Central memory CD8-positive, alpha-beta T cell (primary cell): ENCODE data around the gene ABCC1.
"Not testable (repeated sequence)": the region's sequence is repeated elsewhere in the genome, so short reads cannot be mapped to it uniquely, and the experiment has no call there.

Experiments used
- ATAC-seq: fragments of 150-1000 bp; cut with Tn5 transposase; replicated peaks from 2 replicates; pipeline ENCODE4 v1.10.0; 2022; ENCODE audit warnings: mild to moderate bottlenecking, moderate FRiP score, moderate number of reproducible peaks; ENCODE audit not compliant: poor library complexity, severe bottlenecking; ENCODE audit errors: extremely low read depth
- DNase-seq, 2 donors: peaks; one replicate each; pipeline ENCODE4 v3.0.0; 2021; ENCODE audit warnings: low spot score in 2 of 2
- H3K27ac Mint-ChIP-seq: one replicate; pipeline ENCODE4 v1.8.0; 2022; ENCODE audit warnings: low read depth, mild to moderate bottlenecking, moderate library complexity, mixed read lengths
- H3K27me3 Mint-ChIP-seq: one replicate; pipeline ENCODE4 v1.8.0; 2022; ENCODE audit warnings: mixed read lengths
- H3K36me3 Mint-ChIP-seq: one replicate; pipeline ENCODE4 v1.8.0; 2022; ENCODE audit warnings: mild to moderate bottlenecking, moderate library complexity, mixed read lengths; ENCODE audit not compliant: insufficient read depth
- H3K4me1 Mint-ChIP-seq: one replicate; pipeline ENCODE4 v1.8.0; 2022; ENCODE audit warnings: mixed read lengths
- H3K4me3 Mint-ChIP-seq: one replicate; pipeline ENCODE4 v1.8.0; 2022; ENCODE audit warnings: mild to moderate bottlenecking, moderate library complexity, mixed read lengths
- H3K9me3 Mint-ChIP-seq: one replicate; pipeline ENCODE4 v1.8.0; 2022; ENCODE audit warnings: mixed read lengths

Gene ABCC1

GRCh38 chr16:15950161-15950854 lies 892 bp downstream of the ABCC1 start:
- H3K36me3 Mint-ChIP-seq = peaks cover 15% of the 10 kb centered on the region
- peak; percentile 18 to 38 for DNase-seq

GRCh38 chr16:15950869-15951268 lies 1.5 kb downstream of the ABCC1 start:
- peaks cover 56% of the 10 kb centered on the region for H3K4me1 Mint-ChIP-seq

More at GRCh38 chr16:15950161-15950854, 892 bp downstream of the ABCC1 start:
- Mint-ChIP-seq H3K4me1 (peaks cover 51% of the 10 kb centered on the region), H3K27me3 (no peaks in the 10 kb centered on the region), H3K9me3 (no peaks in the 10 kb centered on the region), H3K27ac (peak overlapping the region; percentile 94), H3K4me3 (peak overlapping the region; percentile 94)
- ATAC-seq = peak; percentile 61

GRCh38 chr16:15951852-15952251 lies 2.4 kb downstream of the ABCC1 start:
- peaks cover 56% of the 10 kb centered on the region for H3K4me1 Mint-ChIP-seq
- H3K4me3 Mint-ChIP-seq = peak overlapping the region; percentile 94
- peaks cover 17% of the 10 kb centered on the region for H3K36me3 Mint-ChIP-seq
- peak overlapping the region; percentile 94 for H3K27ac Mint-ChIP-seq
- DNase-seq (no peak), ATAC-seq (no peak)
- no peaks in the 10 kb centered on the region for H3K27me3 Mint-ChIP-seq
- no peaks in the 10 kb centered on the region for H3K9me3 Mint-ChIP-seq

More at GRCh38 chr16:15950869-15951268, 1.5 kb downstream of the ABCC1 start:
- Mint-ChIP-seq H3K9me3 (no peaks in the 10 kb centered on the region), H3K36me3 (peaks cover 15% of the 10 kb centered on the region), H3K27me3 (no peaks in the 10 kb centered on the region), H3K4me3 (peak overlapping the region; percentile 94), H3K27ac (peak overlapping the region; percentile 94)
- ATAC-seq (no peak), DNase-seq (no peak)

- peaks cover 17% of the 10 kb centered on the region for H3K36me3 Mint-ChIP-seq
- no peaks in the 10 kb centered on the region for H3K27me3 Mint-ChIP-seq
- H3K27ac Mint-ChIP-seq = peak overlapping the region; percentile 53
- DNase-seq (no peak), ATAC-seq (no peak)
- peak overlapping the region; percentile 94 for H3K4me3 Mint-ChIP-seq
- peaks cover 56% of the 10 kb centered on the region for H3K4me1 Mint-ChIP-seq
- H3K9me3 Mint-ChIP-seq = no peaks in the 10 kb centered on the region
Observed at GRCh38 chr16:15952265-15952711, 2.9 kb downstream of the ABCC1 start.

GRCh38 chr16:15953477-15953876 lies 4.1 kb downstream of the ABCC1 start:
- DNase-seq (no peak), ATAC-seq (no peak)
- Mint-ChIP-seq H3K27me3 (no peaks in the 10 kb centered on the region), H3K4me3 (no peak overlapping the region), H3K27ac (peak overlapping the region; percentile 55), H3K4me1 (peaks cover 56% of the 10 kb centered on the region), H3K36me3 (peaks cover 17% of the 10 kb centered on the region), H3K9me3 (no peaks in the 10 kb centered on the region)

- no peak overlapping the region for H3K4me3 Mint-ChIP-seq
- H3K27me3 Mint-ChIP-seq = no peaks in the 10 kb centered on the region
- ATAC-seq (no peak), DNase-seq (no peak)
- H3K27ac Mint-ChIP-seq = peak overlapping the region; percentile 56
- H3K36me3 Mint-ChIP-seq = peaks cover 13% of the 10 kb centered on the region
- H3K9me3 Mint-ChIP-seq = no peaks in the 10 kb centered on the region
- H3K4me1 Mint-ChIP-seq = peaks cover 56% of the 10 kb centered on the region
Observed at GRCh38 chr16:15953929-15954813, 4.8 kb downstream of the ABCC1 start.

GRCh38 chr16:15954814-15955151 lies 5.4 kb downstream of the ABCC1 start:
- no peak overlapping the region for H3K4me3 Mint-ChIP-seq
- H3K36me3 Mint-ChIP-seq = peaks cover 13% of the 10 kb centered on the region
- ATAC-seq (no peak), DNase-seq (no peak)
- H3K4me1 Mint-ChIP-seq = peaks cover 62% of the 10 kb centered on the region
- peak overlapping the region; percentile 56 for H3K27ac Mint-ChIP-seq
- H3K27me3 Mint-ChIP-seq = no peaks in the 10 kb centered on the region
- H3K9me3 Mint-ChIP-seq = no peaks in the 10 kb centered on the region

- no peaks in the 10 kb centered on the region for H3K27me3 Mint-ChIP-seq
- peak overlapping the region; percentile 56 for H3K27ac Mint-ChIP-seq
- H3K36me3 Mint-ChIP-seq = peaks cover 11% of the 10 kb centered on the region
- H3K4me1 Mint-ChIP-seq = peaks cover 63% of the 10 kb centered on the region
- ATAC-seq (no peak), DNase-seq (no peak)
- no peaks in the 10 kb centered on the region for H3K9me3 Mint-ChIP-seq
- H3K4me3 Mint-ChIP-seq = no peak overlapping the region
Observed at GRCh38 chr16:15955425-15955824, 6.0 kb downstream of the ABCC1 start.

GRCh38 chr16:15956106-15956505 lies 6.7 kb downstream of the ABCC1 start:
- not testable (repeated sequence) for H3K4me3 Mint-ChIP-seq, ATAC-seq, H3K27me3 Mint-ChIP-seq, H3K9me3 Mint-ChIP-seq, DNase-seq
- Mint-ChIP-seq H3K4me1 (peaks cover 63% of the 10 kb centered on the region), H3K36me3 (peaks cover 12% of the 10 kb centered on the region), H3K27ac (peak overlapping the region; percentile 56)

GRCh38 chr16:15958703-15959348 lies 9.4 kb downstream of the ABCC1 start:
- Mint-ChIP-seq H3K27me3 (no peaks in the 10 kb centered on the region), H3K9me3 (no peaks in the 10 kb centered on the region), H3K4me1 (peaks cover 64% of the 10 kb centered on the region), H3K36me3 (peaks cover 18% of the 10 kb centered on the region), H3K27ac (peak overlapping the region; percentile 98), H3K4me3 (no peak overlapping the region)
- DNase-seq (no peak), ATAC-seq (no peak)

GRCh38 chr16:15960124-15960971 lies 10.9 kb downstream of the ABCC1 start:
- no peak for ATAC-seq

GRCh38 chr16:15961060-15961511 lies 11.7 kb downstream of the ABCC1 start:
- peak overlapping the region; percentile 98 for H3K27ac Mint-ChIP-seq
- H3K4me1 Mint-ChIP-seq = peaks cover 59% of the 10 kb centered on the region
- H3K36me3 Mint-ChIP-seq = peaks cover 15% of the 10 kb centered on the region
- H3K4me3 Mint-ChIP-seq = peak overlapping the region; percentile 77
- ATAC-seq (peak; percentile 93), DNase-seq (peak; percentile 27 to 73)
- H3K27me3 Mint-ChIP-seq = no peaks in the 10 kb centered on the region
- H3K9me3 Mint-ChIP-seq = no peaks in the 10 kb centered on the region

More at GRCh38 chr16:15960124-15960971, 10.9 kb downstream of the ABCC1 start:
- no peaks in the 10 kb centered on the region for H3K9me3 Mint-ChIP-seq
- peaks cover 64% of the 10 kb centered on the region for H3K4me1 Mint-ChIP-seq
- peak overlapping the region; percentile 77 for H3K4me3 Mint-ChIP-seq
- no peak for DNase-seq
- no peaks in the 10 kb centered on the region for H3K27me3 Mint-ChIP-seq
- peak overlapping the region; percentile 98 for H3K27ac Mint-ChIP-seq
- peaks cover 15% of the 10 kb centered on the region for H3K36me3 Mint-ChIP-seq
